Loucy (cell line): ENCODE measurements around the gene KYNU.

ENCODE experiments used
- EZH2phosphoT487 ChIP-seq: fragments of 200-600 bp; IDR thresholded peaks from 2 replicates; pipeline ENCODE4 v1.6.1; 2018; ENCODE audit warnings: antibody characterized with exemption, mild to moderate bottlenecking, moderate library complexity, borderline replicate concordance
- TF ChIP-seq, protein P1 (sequence below): fragments of 200-600 bp; sonication (generic); conservative IDR thresholded peaks from 2 replicates; pipeline ENCODE4 v1.5.1; 2014; ENCODE audit warnings: mild to moderate bottlenecking, antibody characterized with exemption, low read length

DNA sequence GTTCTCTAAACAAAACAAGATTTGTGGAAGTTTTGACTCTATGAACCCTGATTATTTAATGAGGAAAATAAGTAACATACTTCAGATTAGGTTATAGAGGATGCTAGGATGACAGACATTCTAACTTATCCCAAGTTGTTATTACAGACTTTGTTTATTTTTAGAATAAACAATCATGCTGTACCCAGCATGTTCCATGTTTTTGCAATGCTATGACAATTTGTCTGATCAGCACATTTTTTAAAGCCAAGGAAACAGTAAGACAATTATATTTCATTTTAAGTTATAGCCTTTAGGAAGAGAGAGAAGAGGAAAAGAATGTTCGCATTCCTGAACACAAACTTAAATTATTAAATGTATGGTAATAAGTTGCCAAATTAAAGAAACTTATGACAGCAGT, 119.8 kb downstream of the KYNU start:
- TF ChIP-seq, protein P1, sequence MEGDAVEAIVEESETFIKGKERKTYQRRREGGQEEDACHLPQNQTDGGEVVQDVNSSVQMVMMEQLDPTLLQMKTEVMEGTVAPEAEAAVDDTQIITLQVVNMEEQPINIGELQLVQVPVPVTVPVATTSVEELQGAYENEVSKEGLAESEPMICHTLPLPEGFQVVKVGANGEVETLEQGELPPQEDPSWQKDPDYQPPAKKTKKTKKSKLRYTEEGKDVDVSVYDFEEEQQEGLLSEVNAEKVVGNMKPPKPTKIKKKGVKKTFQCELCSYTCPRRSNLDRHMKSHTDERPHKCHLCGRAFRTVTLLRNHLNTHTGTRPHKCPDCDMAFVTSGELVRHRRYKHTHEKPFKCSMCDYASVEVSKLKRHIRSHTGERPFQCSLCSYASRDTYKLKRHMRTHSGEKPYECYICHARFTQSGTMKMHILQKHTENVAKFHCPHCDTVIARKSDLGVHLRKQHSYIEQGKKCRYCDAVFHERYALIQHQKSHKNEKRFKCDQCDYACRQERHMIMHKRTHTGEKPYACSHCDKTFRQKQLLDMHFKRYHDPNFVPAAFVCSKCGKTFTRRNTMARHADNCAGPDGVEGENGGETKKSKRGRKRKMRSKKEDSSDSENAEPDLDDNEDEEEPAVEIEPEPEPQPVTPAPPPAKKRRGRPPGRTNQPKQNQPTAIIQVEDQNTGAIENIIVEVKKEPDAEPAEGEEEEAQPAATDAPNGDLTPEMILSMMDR = no peak
- TF ChIP-seq EZH2phosphoT487 = no peak
